SK-N-SH (cell line): ENCODE measurements around the gene TMEM245. TPM values are rescaled to one million over a fixed set of nuclear protein-coding genes. Genes with fewer than 3 reads are reported as not detected.

Experiments used
- CHD2 ChIP-seq: fragments of 150-350 bp; IDR thresholded peaks from 2 replicates; pipeline ENCODE4 v1.6.1; 2018; ENCODE audit warnings: low read length; ENCODE audit not compliant: partially characterized antibody
- CTCF ChIP-seq: fragments of 200-600 bp; sonication (generic); IDR thresholded peaks from 2 replicates; pipeline ENCODE4 v1.6.1; 2017; ENCODE audit warnings: antibody characterized with exemption, mild to moderate bottlenecking, moderate library complexity
- ELF1 ChIP-seq: IDR thresholded peaks from 2 replicates; pipeline ENCODE4 v1.4.0; 2012
- EP300 ChIP-seq, 2 experiments: IDR thresholded peaks; 2 replicates each; pipeline versions ENCODE4 v1.4.0 to v1.6.1; 2012; ENCODE audit warnings: borderline replicate concordance in 1 of 2, low read depth in 1 of 2, low read length in 1 of 2
- EZH2phosphoT487 ChIP-seq: fragments of 200-600 bp; sonication (generic); IDR thresholded peaks from 2 replicates; pipeline ENCODE4 v1.6.1; 2017; ENCODE audit warnings: low read depth, mixed run types, mild to moderate bottlenecking, antibody characterized with exemption, moderate library complexity, borderline replicate concordance
- FOSL2 ChIP-seq: IDR thresholded peaks from 2 replicates; pipeline ENCODE4 v1.4.0; 2012; ENCODE audit warnings: low read depth, mild to moderate bottlenecking, moderate library complexity, borderline replicate concordance
- GABPA ChIP-seq: IDR thresholded peaks from 2 replicates; pipeline ENCODE4 v1.4.0; 2012; ENCODE audit warnings: low read depth, mild to moderate bottlenecking
- GATA2 ChIP-seq: sonication (generic); formaldehyde crosslinking; IDR thresholded peaks from 2 replicates; pipeline ENCODE4 v1.5.0; 2020; ENCODE audit warnings: mild to moderate bottlenecking, missing genetic modification reagents
- IRF3 ChIP-seq: fragments of 150-350 bp; IDR thresholded peaks from 2 replicates; pipeline ENCODE4 v1.6.1; 2016; ENCODE audit warnings: mild to moderate bottlenecking, low read depth, low read length
- MAX ChIP-seq: IDR thresholded peaks from 2 replicates; pipeline ENCODE4 v1.4.0; 2012; ENCODE audit warnings: low read depth
- MEF2A ChIP-seq: IDR thresholded peaks from 2 replicates; pipeline ENCODE4 v1.4.0; 2012; ENCODE audit warnings: low read depth, borderline replicate concordance
- MXI1 ChIP-seq: IDR thresholded peaks from 2 replicates; pipeline ENCODE4 v1.6.1; 2012; ENCODE audit warnings: mild to moderate bottlenecking, low read depth, low read length, improper control_type of control experiment
- NFIC ChIP-seq: IDR thresholded peaks from 2 replicates; pipeline ENCODE4 v1.4.0; 2012; ENCODE audit warnings: borderline replicate concordance
- PBX3 ChIP-seq: IDR thresholded peaks from 2 replicates; pipeline ENCODE4; 2012
- POLR2AphosphoS5 ChIP-seq: IDR thresholded peaks from 2 replicates; pipeline ENCODE4 v1.6.1; 2012; ENCODE audit warnings: low read depth, low read length
- RXRA ChIP-seq: IDR thresholded peaks from 2 replicates; pipeline ENCODE4 v1.4.0; 2012; ENCODE audit warnings: low read depth, mild to moderate bottlenecking, borderline replicate concordance
- SMC3 ChIP-seq: IDR thresholded peaks from 2 replicates; pipeline ENCODE4 v1.6.1; 2012; ENCODE audit warnings: low read depth, low read length, improper control_type of control experiment
- TAF1 ChIP-seq: IDR thresholded peaks from 2 replicates; pipeline ENCODE4 v1.6.1; 2012; ENCODE audit warnings: low read depth, mild to moderate bottlenecking, low read length, moderate library complexity, borderline replicate concordance
- TCF12 ChIP-seq: IDR thresholded peaks from 2 replicates; pipeline ENCODE4 v1.4.0; 2012
- TEAD4 ChIP-seq: IDR thresholded peaks from 2 replicates; pipeline ENCODE4 v1.4.0; 2012; ENCODE audit warnings: mild to moderate bottlenecking, borderline replicate concordance; ENCODE audit not compliant: insufficient read depth
- USF1 ChIP-seq: IDR thresholded peaks from 2 replicates; pipeline ENCODE4 v1.4.0; 2012; ENCODE audit warnings: low read depth, borderline replicate concordance
- USF2 ChIP-seq: fragments of 150-350 bp; IDR thresholded peaks from 2 replicates; pipeline ENCODE4 v1.6.1; 2017; ENCODE audit warnings: antibody characterized with exemption, low read length, low read depth, borderline replicate concordance
- polyA plus RNA-seq, 3 experiments: library from polyadenylated mRNA; depleted of rRNA; stranded (reverse); fragments of >200 nt; gene quantifications; 2 replicates each; pipeline ENCODE4 v1.2.3, GENCODE V29; 2012

The TMEM245 gene
- polyA plus RNA-seq, 1 of the 3 experiments (the other 2 are of a cell fraction) = 17.5 TPM

GRCh38 chr9:109035684-109036423 lies 83.9 kb downstream of the TMEM245 start (continued):
- no peak for TF ChIP-seq USF2
- TF ChIP-seq TCF12 = peak; percentile 91
- no peak for TF ChIP-seq SMC3
- TF ChIP-seq USF1 = no peak
- peak; percentile 96 for TF ChIP-seq FOSL2
- peak in 1 of 2 experiments; percentile 91; a peak in 2 of 4 replicates for TF ChIP-seq EP300 (IDR thresholded peaks at IDR 0.05; ENCODE audit: borderline replicate concordance in 1 of 2, low read depth in 1 of 2, low read length in 1 of 2)
- TF ChIP-seq GABPA = peak; percentile 40; the same call in 1 of the 2 replicates
- TF ChIP-seq CTCF = no peak
- TF ChIP-seq TAF1 = no peak
- peak; percentile 87 for TF ChIP-seq PBX3
- TF ChIP-seq MXI1 = no peak
- TF ChIP-seq IRF3 = no peak
- no peak for TF ChIP-seq GATA2 (CRISPR knock-in tag)
- no peak for TF ChIP-seq EZH2phosphoT487
- no peak for TF ChIP-seq ELF1
- TF ChIP-seq NFIC = peak; percentile 98
- TF ChIP-seq TEAD4 = peak; percentile 92
- TF ChIP-seq CHD2 = no peak
- peak; percentile 75; the same call in 1 of the 2 replicates for TF ChIP-seq POLR2AphosphoS5
- peak; percentile 99 for TF ChIP-seq RXRA
- peak; percentile 48; the same call in 1 of the 2 replicates for TF ChIP-seq MAX
- peak; percentile 50 for TF ChIP-seq MEF2A
